ENCODE measurements around the gene ADORA2A. TPM values are rescaled to one million over a fixed set of nuclear protein-coding genes. Genes with fewer than 3 reads are reported as not detected.

ADORA2A gene
- total RNA-seq, 1 experiment from 2014 or later = 4.0 TPM

DNA sequence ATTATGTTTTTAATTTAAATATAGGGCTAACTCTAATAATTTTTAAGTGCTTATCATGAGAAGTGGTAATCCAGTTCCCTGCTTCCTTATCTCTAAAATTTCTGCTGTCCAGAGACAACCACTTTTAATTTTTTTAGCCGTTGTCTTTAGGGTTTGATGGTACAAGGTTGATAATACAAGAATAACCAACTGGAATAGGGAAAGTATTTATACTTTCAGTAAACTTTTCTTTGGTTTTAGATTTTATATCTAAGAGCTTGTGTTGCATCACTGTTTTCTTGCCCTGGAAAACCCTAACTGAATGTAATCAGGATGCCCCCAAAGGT lies 46.5 kb upstream of the ADORA2A start:
- H3K9me3 ChIP-seq = no peaks in the 10 kb centered on the region
- Mint-ChIP-seq H3K4me1 (ENCODE audit: low read depth, unreplicated experiment) (no peaks in the 10 kb centered on the region), H3K4me3 (ENCODE audit: unreplicated experiment) (no peak overlapping the region), H3K27ac (ENCODE audit: unreplicated experiment) (no peak overlapping the region), H3K27me3 (ENCODE audit: insufficient read depth, unreplicated experiment) (no peaks in the 10 kb centered on the region), H3K36me3 (ENCODE audit: insufficient read depth, unreplicated experiment) (peaks cover 49% of the 10 kb centered on the region), H3K9me3 (ENCODE audit: unreplicated experiment) (no peaks in the 10 kb centered on the region)
- BruUV-seq (replicated peaks) = no TSS peak
- no peaks in the 10 kb centered on the region for H3K36me3 ChIP-seq (ENCODE audit: control insufficient read depth, insufficient read depth, low read length)
- no peaks in the 10 kb centered on the region for H3K27me3 ChIP-seq (replicated peaks; ENCODE audit: control insufficient read depth, insufficient read depth, low read length)
- DNase-seq = no peak
- TF ChIP-seq, protein P1, sequence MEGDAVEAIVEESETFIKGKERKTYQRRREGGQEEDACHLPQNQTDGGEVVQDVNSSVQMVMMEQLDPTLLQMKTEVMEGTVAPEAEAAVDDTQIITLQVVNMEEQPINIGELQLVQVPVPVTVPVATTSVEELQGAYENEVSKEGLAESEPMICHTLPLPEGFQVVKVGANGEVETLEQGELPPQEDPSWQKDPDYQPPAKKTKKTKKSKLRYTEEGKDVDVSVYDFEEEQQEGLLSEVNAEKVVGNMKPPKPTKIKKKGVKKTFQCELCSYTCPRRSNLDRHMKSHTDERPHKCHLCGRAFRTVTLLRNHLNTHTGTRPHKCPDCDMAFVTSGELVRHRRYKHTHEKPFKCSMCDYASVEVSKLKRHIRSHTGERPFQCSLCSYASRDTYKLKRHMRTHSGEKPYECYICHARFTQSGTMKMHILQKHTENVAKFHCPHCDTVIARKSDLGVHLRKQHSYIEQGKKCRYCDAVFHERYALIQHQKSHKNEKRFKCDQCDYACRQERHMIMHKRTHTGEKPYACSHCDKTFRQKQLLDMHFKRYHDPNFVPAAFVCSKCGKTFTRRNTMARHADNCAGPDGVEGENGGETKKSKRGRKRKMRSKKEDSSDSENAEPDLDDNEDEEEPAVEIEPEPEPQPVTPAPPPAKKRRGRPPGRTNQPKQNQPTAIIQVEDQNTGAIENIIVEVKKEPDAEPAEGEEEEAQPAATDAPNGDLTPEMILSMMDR (IDR thresholded peaks at IDR 0.05; ENCODE audit: insufficient read depth in 1 of 2, low read depth in 1 of 2, low read length in 1 of 2, severe bottlenecking in 1 of 2, unreplicated experiment in 1 of 2) = no peak
- ChIA-PET CTCF (no interaction called here), POLR2A (no interaction called here)
- no peaks in the 10 kb centered on the region for H3K4me1 ChIP-seq
- no peak overlapping the region for H3K4me3 ChIP-seq (ENCODE audit: low read depth, low read length)
- intact Hi-C loops (cut with micrococcal nuclease; ENCODE audit: unreplicated experiment) = no loop called here

DNA sequence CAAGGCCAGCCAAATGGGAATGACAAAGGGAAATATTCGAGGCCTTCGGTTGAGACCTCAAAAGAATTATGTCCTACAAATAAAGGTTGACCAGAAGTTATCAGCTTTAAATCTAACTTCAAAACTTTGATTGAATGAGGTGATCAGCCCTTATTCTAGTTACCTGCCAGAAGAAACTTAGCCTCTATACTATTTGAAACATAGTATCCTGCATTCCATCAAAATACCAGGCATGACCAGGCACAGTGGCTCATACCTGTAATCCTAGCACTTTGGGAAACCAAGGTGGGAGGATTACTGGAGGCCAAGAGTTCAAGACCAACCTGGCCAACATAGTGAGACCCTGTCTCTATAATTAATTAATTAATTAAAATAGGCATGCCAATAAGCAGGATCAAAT lies 44.3 kb upstream of the ADORA2A start:
- Histone ChIP-seq H3K36me3 (ENCODE audit: control insufficient read depth, insufficient read depth, low read length) (no peaks in the 10 kb centered on the region; the same call in 1 of the 2 replicates), H3K4me3 (ENCODE audit: low read depth, low read length) (no peak overlapping the region), H3K9me3 (no peaks in the 10 kb centered on the region), H3K4me1 (no peaks in the 10 kb centered on the region), H3K27me3 (replicated peaks; ENCODE audit: control insufficient read depth, insufficient read depth, low read length) (no peaks in the 10 kb centered on the region)
- Mint-ChIP-seq H3K9me3 (ENCODE audit: unreplicated experiment) (no peaks in the 10 kb centered on the region), H3K36me3 (ENCODE audit: insufficient read depth, unreplicated experiment) (peaks cover 42% of the 10 kb centered on the region), H3K27me3 (ENCODE audit: insufficient read depth, unreplicated experiment) (no peaks in the 10 kb centered on the region), H3K4me3 (ENCODE audit: unreplicated experiment) (no peak overlapping the region), H3K4me1 (ENCODE audit: low read depth, unreplicated experiment) (no peaks in the 10 kb centered on the region), H3K27ac (ENCODE audit: unreplicated experiment) (no peak overlapping the region)
- no peak for DNase-seq
- CTCF ChIA-PET = no interaction called here
- POLR2A ChIA-PET = no interaction called here
- intact Hi-C loops (cut with micrococcal nuclease; ENCODE audit: unreplicated experiment) = no loop called here
- BruUV-seq (replicated peaks) = no TSS peak
- TF ChIP-seq, protein P1 (IDR thresholded peaks at IDR 0.05; ENCODE audit: insufficient read depth in 1 of 2, low read depth in 1 of 2, low read length in 1 of 2, severe bottlenecking in 1 of 2, unreplicated experiment in 1 of 2) = no peak

- H3K9me3 ChIP-seq = no peaks in the 10 kb centered on the region
- H3K9me3 Mint-ChIP-seq (ENCODE audit: unreplicated experiment) = no peaks in the 10 kb centered on the region
- ChIA-PET POLR2A (no interaction called here), CTCF (no interaction called here)
- TF ChIP-seq, protein P1 (IDR thresholded peaks at IDR 0.05; ENCODE audit: insufficient read depth in 1 of 2, low read depth in 1 of 2, low read length in 1 of 2, severe bottlenecking in 1 of 2, unreplicated experiment in 1 of 2) = no peak
- no peak overlapping the region for H3K4me3 ChIP-seq (ENCODE audit: low read depth, low read length)
- no peak for DNase-seq
- H3K4me1 ChIP-seq = no peaks in the 10 kb centered on the region
- H3K27me3 ChIP-seq (replicated peaks; ENCODE audit: control insufficient read depth, insufficient read depth, low read length) = no peaks in the 10 kb centered on the region
- H3K27ac Mint-ChIP-seq (ENCODE audit: unreplicated experiment) = no peak overlapping the region
- H3K36me3 Mint-ChIP-seq (ENCODE audit: insufficient read depth, unreplicated experiment) = peaks cover 46% of the 10 kb centered on the region
- BruUV-seq (replicated peaks) = no TSS peak
- no peaks in the 10 kb centered on the region for H3K4me1 Mint-ChIP-seq (ENCODE audit: low read depth, unreplicated experiment)
- H3K36me3 ChIP-seq (ENCODE audit: control insufficient read depth, insufficient read depth, low read length) = no peaks in the 10 kb centered on the region; the same call in 1 of the 2 replicates
- H3K27me3 Mint-ChIP-seq (ENCODE audit: insufficient read depth, unreplicated experiment) = no peaks in the 10 kb centered on the region
- intact Hi-C loops (cut with micrococcal nuclease; ENCODE audit: unreplicated experiment) = no loop called here
- H3K4me3 Mint-ChIP-seq (ENCODE audit: unreplicated experiment) = no peak overlapping the region
Measured at GRCh38 chr22:24384131-24384530, 43.3 kb upstream of the ADORA2A start.

Measured in Caco-2 (cell line).